CD4-positive, CD25-positive, alpha-beta regulatory T cell (primary cell): ENCODE results near the gene NOX5. TPM values are rescaled to one million over a fixed set of nuclear protein-coding genes. Genes with fewer than 3 reads are reported as not detected.
"Not testable (repeated sequence)": the region's sequence is repeated elsewhere in the genome, so short reads cannot be mapped to it uniquely, and the experiment has no call there.

Experiments
- ATAC-seq, 2 donors: fragments of 150-1000 bp; cut with Tn5 transposase; one replicate each; pipeline ENCODE4 v1.10.0; 2021; ENCODE audit warnings: low read depth in 2 of 2, moderate number of reproducible peaks in 2 of 2, moderate library complexity in 1 of 2
- DNase-seq, 3 donors: peaks; one replicate each; pipeline versions ENCODE4 v3.0.0 to v3.0.0-alpha.2; 2012 to 2022; ENCODE audit warnings: mixed read lengths in 1 of 3
- H3K27ac ChIP-seq: one replicate; pipeline ENCODE4 v1.7.0; 2013; ENCODE audit warnings: mild to moderate bottlenecking, low read length; ENCODE audit not compliant: insufficient read depth, poor library complexity, severe bottlenecking
- H3K27me3 ChIP-seq: one replicate; pipeline ENCODE4 v1.7.0; 2013; ENCODE audit warnings: low read length; ENCODE audit not compliant: control insufficient read depth, insufficient read depth
- H3K36me3 ChIP-seq: one replicate; pipeline ENCODE4 v1.7.0; 2013; ENCODE audit warnings: mild to moderate bottlenecking, low read length, moderate library complexity; ENCODE audit not compliant: control insufficient read depth, insufficient read depth
- H3K4me1 ChIP-seq: 2 replicates; pipeline ENCODE4 v1.7.0; 2013; ENCODE audit warnings: mild to moderate bottlenecking, low read length; ENCODE audit not compliant: insufficient read depth, control insufficient read depth, poor library complexity, severe bottlenecking
- H3K4me3 ChIP-seq: one replicate; pipeline ENCODE4 v1.7.0; 2013; ENCODE audit warnings: low read depth, mild to moderate bottlenecking, low read length, moderate library complexity
- H3K9me3 ChIP-seq, 2 experiments: 1 replicate in 1 of 2; 2 replicates in 1 of 2; pipeline ENCODE4 v1.7.0; 2013; ENCODE audit warnings: low read length in 2 of 2, mild to moderate bottlenecking in 1 of 2, moderate library complexity in 1 of 2; ENCODE audit not compliant: control insufficient read depth in 2 of 2
- H3K27ac Mint-ChIP-seq, 3 donors: one replicate each; pipeline ENCODE4 v1.8.0; 2020 to 2022; ENCODE audit warnings: mild to moderate bottlenecking in 3 of 3, mixed read lengths in 3 of 3, moderate library complexity in 2 of 3
- H3K27me3 Mint-ChIP-seq: one replicate; pipeline ENCODE4 v1.8.0; 2022; ENCODE audit warnings: mild to moderate bottlenecking, mixed read lengths
- H3K36me3 Mint-ChIP-seq: one replicate; pipeline ENCODE4 v1.8.0; 2020; ENCODE audit warnings: mixed read lengths
- H3K4me1 Mint-ChIP-seq, 4 donors: one replicate each; pipeline ENCODE4 v1.8.0; 2020 to 2022; ENCODE audit warnings: mixed read lengths in 4 of 4, mild to moderate bottlenecking in 1 of 4
- H3K4me3 Mint-ChIP-seq, 4 donors: one replicate each; pipeline ENCODE4 v1.8.0; 2020 to 2022; ENCODE audit warnings: mild to moderate bottlenecking in 4 of 4, mixed read lengths in 4 of 4, moderate library complexity in 3 of 4
- H3K9me3 Mint-ChIP-seq, 7 donors: one replicate each; pipeline ENCODE4 v1.8.0; 2020 to 2022; ENCODE audit warnings: mixed read lengths in 7 of 7, mild to moderate bottlenecking in 3 of 7, moderate library complexity in 2 of 7
- polyA plus RNA-seq, 4 donors: library from polyadenylated mRNA; unstranded; fragments of 300-500 nt; fragmentation: Illumina TruSeq; gene quantifications; one replicate each; pipeline ENCODE4 v1.2.3, GENCODE V29; 2021
- total RNA-seq: library from RNA; stranded (reverse); gene quantifications from one replicate; pipeline ENCODE4 v1.2.3, GENCODE V29; 2022

The NOX5 gene
- not detected for total RNA-seq
- polyA plus RNA-seq: not detected

- DNase-seq (no peak), ATAC-seq (no peak)
- no peaks in the 10 kb centered on the region for H3K4me1 Mint-ChIP-seq
- Histone ChIP-seq H3K27ac (no peak within 1 kb of the TSS), H3K27me3 (peaks cover 3% of the 10 kb centered on the region), H3K36me3 (no peaks in the 10 kb centered on the region), H3K4me3 (no peak within 1 kb of the TSS), H3K4me1 (no peaks in the 10 kb centered on the region), H3K9me3 (peaks cover under 1 to 7% of the 10 kb centered on the region in 2 experiments)
- H3K9me3 Mint-ChIP-seq: peaks cover 0 to 11% (median 8%) of the 10 kb centered on the region in 7 donors
- peaks cover 4% of the 10 kb centered on the region for H3K36me3 Mint-ChIP-seq
- H3K4me3 Mint-ChIP-seq: no peak within 1 kb of the TSS
- peak within 1 kb of the TSS in 1 of 3 donors; percentile 65 for H3K27ac Mint-ChIP-seq
- peaks cover 26% of the 10 kb centered on the region for H3K27me3 Mint-ChIP-seq
Measured at GRCh38 chr15:69014454-69014853, at the start of gene NOX5. Gene NOX5 (plus strand): TSS chr15:69014695. CDS start chr15:69014736, 41 bp downstream.

GRCh38 chr15:68966996-68967395 lies 47.5 kb upstream of the NOX5 start:
- Histone ChIP-seq H3K4me1 (no peaks in the 10 kb centered on the region), H3K36me3 (no peaks in the 10 kb centered on the region), H3K27ac (no peak overlapping the region), H3K27me3 (peaks cover 7% of the 10 kb centered on the region), H3K9me3 (peaks cover 0 to 11% of the 10 kb centered on the region in 2 experiments), H3K4me3 (no peak overlapping the region)
- DNase-seq (no peak), ATAC-seq (no peak)
- Mint-ChIP-seq H3K27me3 (peaks cover 22% of the 10 kb centered on the region), H3K36me3 (no peaks in the 10 kb centered on the region), H3K27ac (no peak overlapping the region), H3K9me3 (peaks cover 4 to 25% (median 10%) of the 10 kb centered on the region in 7 donors), H3K4me3 (no peak overlapping the region), H3K4me1 (no peaks in the 10 kb centered on the region)

- Histone ChIP-seq H3K9me3 (peaks cover 0 to 11% of the 10 kb centered on the region in 2 experiments), H3K36me3 (no peaks in the 10 kb centered on the region), H3K27ac (no peak overlapping the region), H3K4me3 (no peak overlapping the region), H3K27me3 (peaks cover 11% of the 10 kb centered on the region), H3K4me1 (no peaks in the 10 kb centered on the region)
- Mint-ChIP-seq H3K27me3 (peaks cover 21% of the 10 kb centered on the region), H3K4me1 (no peaks in the 10 kb centered on the region), H3K4me3 (no peak overlapping the region), H3K9me3 (peaks cover 4 to 25% (median 13%) of the 10 kb centered on the region in 7 donors), H3K36me3 (no peaks in the 10 kb centered on the region), H3K27ac (no peak overlapping the region)
- DNase-seq (no peak), ATAC-seq (no peak)
Measured at GRCh38 chr15:68967948-68968347, 46.5 kb upstream of the NOX5 start.

- no peak for ATAC-seq
- Mint-ChIP-seq H3K27ac (no peak overlapping the region), H3K4me1 (no peaks in the 10 kb centered on the region), H3K9me3 (peaks cover 4 to 25% (median 13%) of the 10 kb centered on the region in 7 donors), H3K4me3 (no peak overlapping the region), H3K27me3 (peaks cover 17% of the 10 kb centered on the region), H3K36me3 (no peaks in the 10 kb centered on the region)
- Histone ChIP-seq H3K27ac (no peak overlapping the region), H3K4me3 (no peak overlapping the region), H3K9me3 (peaks cover 0 to 11% of the 10 kb centered on the region in 2 experiments), H3K36me3 (no peaks in the 10 kb centered on the region), H3K27me3 (peaks cover 13% of the 10 kb centered on the region), H3K4me1 (no peaks in the 10 kb centered on the region)
- DNase-seq: no peak
Measured at GRCh38 chr15:68969298-68969697, 45.2 kb upstream of the NOX5 start.

GRCh38 chr15:68972201-68973065 lies 42.1 kb upstream of the NOX5 start:
- Histone ChIP-seq H3K27me3 (peaks cover 11% of the 10 kb centered on the region), H3K36me3 (no peaks in the 10 kb centered on the region), H3K4me1 (no peaks in the 10 kb centered on the region), H3K27ac (no peak overlapping the region), H3K4me3 (no peak overlapping the region), H3K9me3 (peaks cover 0 to 11% of the 10 kb centered on the region in 2 experiments)
- Mint-ChIP-seq H3K27me3 (peaks cover 26% of the 10 kb centered on the region), H3K4me1 (no peaks in the 10 kb centered on the region), H3K36me3 (no peaks in the 10 kb centered on the region), H3K27ac (no peak overlapping the region), H3K9me3 (peaks cover 2 to 26% (median 13%) of the 10 kb centered on the region in 7 donors), H3K4me3 (no peak overlapping the region)
- no peak for ATAC-seq
- no peak for DNase-seq

GRCh38 chr15:68975651-68976160 lies 38.8 kb upstream of the NOX5 start:
- not testable (repeated sequence) for H3K36me3 ChIP-seq, H3K4me1 Mint-ChIP-seq, H3K9me3 ChIP-seq, H3K4me3 ChIP-seq, H3K36me3 Mint-ChIP-seq, H3K27ac Mint-ChIP-seq, H3K27ac ChIP-seq, H3K4me1 ChIP-seq, DNase-seq, H3K4me3 Mint-ChIP-seq, H3K27me3 ChIP-seq, ATAC-seq
- H3K9me3 Mint-ChIP-seq: peaks cover 0 to 17% (median 3%) of the 10 kb centered on the region in 7 donors
- H3K27me3 Mint-ChIP-seq: peaks cover 19% of the 10 kb centered on the region

- not testable (repeated sequence) for H3K4me1 ChIP-seq, H3K4me3 ChIP-seq, DNase-seq, H3K4me3 Mint-ChIP-seq, H3K36me3 ChIP-seq, H3K27ac ChIP-seq, H3K36me3 Mint-ChIP-seq, H3K9me3 ChIP-seq, ATAC-seq, H3K4me1 Mint-ChIP-seq, H3K27me3 ChIP-seq, H3K27ac Mint-ChIP-seq
- peaks cover 23% of the 10 kb centered on the region for H3K27me3 Mint-ChIP-seq
- H3K9me3 Mint-ChIP-seq: peaks cover 0 to 17% (median 3%) of the 10 kb centered on the region in 7 donors
Measured at GRCh38 chr15:68977426-68977825, 37.1 kb upstream of the NOX5 start.
